Activated B cell treated with CpG ODN at 0.5 μM for 24 hours (primary cell): ENCODE measurements around the gene SAMD13. TPM values are rescaled to one million over a fixed set of nuclear protein-coding genes. Genes with fewer than 3 reads are reported as not detected.

ENCODE experiments used
- ATAC-seq: fragments of 200-7000 bp; cut with Tn5 transposase; one replicate; pipeline ENCODE4 v1.10.0; 2021; ENCODE audit warnings: low read depth, mild to moderate bottlenecking, moderate library complexity
- CTCF ChIA-PET: fragments of 350-600 bp; sonication (Branson Sonifier 250); formaldehyde crosslinking; loops from one replicate; lab custom pipeline; 2021; ENCODE audit warnings: antibody characterized with exemption; lab: Charles Lee
- POLR2A ChIA-PET: fragments of 350-600 bp; sonication (Branson Sonifier 250); formaldehyde crosslinking; loops from one replicate; lab custom pipeline; 2021; ENCODE audit warnings: antibody characterized with exemption; lab: Charles Lee
- DNase-seq: peaks from one replicate; pipeline ENCODE4 v3.0.0; 2022
- H3K27ac Mint-ChIP-seq: one replicate; pipeline ENCODE4 v1.8.0; 2020; ENCODE audit warnings: mixed read lengths
- H3K27me3 Mint-ChIP-seq: one replicate; pipeline ENCODE4 v1.8.0; 2021; ENCODE audit warnings: mixed read lengths
- H3K36me3 Mint-ChIP-seq: one replicate; pipeline ENCODE4 v1.8.0; 2021; ENCODE audit warnings: low read depth, mixed read lengths
- H3K4me1 Mint-ChIP-seq: one replicate; pipeline ENCODE4 v1.8.0; 2021; ENCODE audit warnings: mixed read lengths
- H3K4me3 Mint-ChIP-seq: one replicate; pipeline ENCODE4 v1.8.0; 2020; ENCODE audit warnings: mild to moderate bottlenecking, mixed read lengths
- H3K9me3 Mint-ChIP-seq: one replicate; pipeline ENCODE4 v1.8.0; 2020; ENCODE audit warnings: mixed read lengths
- intact Hi-C: fragments of 100-400 bp; cut with micrococcal nuclease; formaldehyde crosslinking; loops from one replicate; pipeline ENCODE4 v1.15.1; 2024
- total RNA-seq: library from RNA; stranded (reverse); gene quantifications from 2 replicates; pipeline ENCODE4 v1.2.3, GENCODE V29; 2022
- TF ChIP-seq, protein P1 (sequence below): fragments of 200-600 bp; IDR thresholded peaks from one replicate; pipeline ENCODE4 v1.8.0; 2022; ENCODE audit warnings: antibody characterized with exemption, mild to moderate bottlenecking

The SAMD13 gene
- total RNA-seq, 1 donor from 2014 or later = 0.18 TPM

DNA sequence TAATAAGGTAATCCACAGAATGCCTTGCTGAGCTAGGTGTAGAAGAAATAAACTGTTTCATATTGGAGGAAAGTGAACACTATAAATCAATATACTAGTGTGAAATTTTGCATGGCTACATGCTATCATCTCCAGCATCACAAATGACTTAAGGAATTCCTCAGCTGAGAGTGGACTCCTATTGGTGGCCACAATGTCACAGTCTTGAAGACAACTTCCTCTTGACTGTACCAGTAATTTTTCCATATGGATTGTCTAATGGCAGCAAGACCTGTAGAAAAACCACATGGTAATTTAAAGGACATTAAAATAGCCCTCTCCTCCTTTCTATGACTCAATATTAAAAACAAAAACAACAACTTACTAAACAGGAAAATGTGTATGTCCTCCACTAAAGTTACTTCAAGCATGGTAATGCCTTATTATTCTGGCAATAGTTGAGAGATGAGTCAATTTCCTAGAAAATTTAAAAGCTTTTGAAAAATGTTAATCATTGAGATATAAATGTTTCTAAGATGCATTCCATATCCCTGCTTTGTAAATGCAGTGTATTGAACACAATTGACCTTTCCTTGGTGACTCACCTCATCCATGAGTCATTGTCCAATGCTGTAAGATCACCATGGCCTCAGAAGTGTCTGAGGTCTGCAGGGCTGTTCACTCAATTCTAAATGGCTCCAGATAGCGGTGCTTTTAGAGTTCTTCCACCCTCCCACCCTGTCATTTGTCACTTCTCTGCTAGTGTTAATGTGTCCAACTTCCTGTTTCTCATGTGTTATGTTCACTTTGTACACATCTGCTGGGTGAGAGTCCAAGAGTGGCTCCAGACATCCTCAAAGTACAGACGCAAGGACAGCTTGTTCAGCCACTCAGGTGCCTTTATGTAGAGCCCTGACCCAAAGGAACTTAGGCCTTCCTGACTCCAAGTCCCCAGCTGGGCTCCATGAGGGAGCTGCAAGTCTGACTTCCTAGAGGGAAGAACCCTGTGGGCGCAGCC is 64.0 kb downstream of the SAMD13 start:
- no peaks in the 10 kb centered on the region for H3K9me3 Mint-ChIP-seq
- CTCF ChIA-PET = no interaction called here
- POLR2A ChIA-PET = no interaction called here
- TF ChIP-seq, protein P1, sequence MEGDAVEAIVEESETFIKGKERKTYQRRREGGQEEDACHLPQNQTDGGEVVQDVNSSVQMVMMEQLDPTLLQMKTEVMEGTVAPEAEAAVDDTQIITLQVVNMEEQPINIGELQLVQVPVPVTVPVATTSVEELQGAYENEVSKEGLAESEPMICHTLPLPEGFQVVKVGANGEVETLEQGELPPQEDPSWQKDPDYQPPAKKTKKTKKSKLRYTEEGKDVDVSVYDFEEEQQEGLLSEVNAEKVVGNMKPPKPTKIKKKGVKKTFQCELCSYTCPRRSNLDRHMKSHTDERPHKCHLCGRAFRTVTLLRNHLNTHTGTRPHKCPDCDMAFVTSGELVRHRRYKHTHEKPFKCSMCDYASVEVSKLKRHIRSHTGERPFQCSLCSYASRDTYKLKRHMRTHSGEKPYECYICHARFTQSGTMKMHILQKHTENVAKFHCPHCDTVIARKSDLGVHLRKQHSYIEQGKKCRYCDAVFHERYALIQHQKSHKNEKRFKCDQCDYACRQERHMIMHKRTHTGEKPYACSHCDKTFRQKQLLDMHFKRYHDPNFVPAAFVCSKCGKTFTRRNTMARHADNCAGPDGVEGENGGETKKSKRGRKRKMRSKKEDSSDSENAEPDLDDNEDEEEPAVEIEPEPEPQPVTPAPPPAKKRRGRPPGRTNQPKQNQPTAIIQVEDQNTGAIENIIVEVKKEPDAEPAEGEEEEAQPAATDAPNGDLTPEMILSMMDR = no peak
- H3K4me1 Mint-ChIP-seq = no peaks in the 10 kb centered on the region
- H3K27me3 Mint-ChIP-seq = no peaks in the 10 kb centered on the region
- intact Hi-C loops = no loop called here
- H3K36me3 Mint-ChIP-seq = no peaks in the 10 kb centered on the region
- ATAC-seq (peak; percentile 49), DNase-seq (no peak)
- H3K4me3 Mint-ChIP-seq = no peak overlapping the region
- H3K27ac Mint-ChIP-seq = no peak overlapping the region

DNA sequence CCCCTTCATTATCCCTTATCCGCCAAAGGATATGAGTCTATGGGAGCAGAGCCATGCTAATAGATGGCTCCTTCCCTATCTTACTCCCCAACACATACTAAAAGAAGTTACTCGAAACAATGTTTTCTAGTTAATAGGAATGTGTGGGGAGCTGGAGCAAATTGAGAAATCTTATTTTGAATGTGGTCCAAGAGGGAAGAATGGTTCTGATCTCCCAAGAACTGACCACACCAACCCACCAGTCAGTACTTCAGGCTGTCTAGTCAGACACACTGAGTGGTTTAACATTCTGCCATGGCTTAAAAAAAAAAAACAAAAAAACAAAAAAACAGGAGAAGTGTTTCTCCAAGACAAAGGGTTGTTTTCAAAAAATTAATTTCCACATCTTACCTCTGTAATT is 65.3 kb downstream of the SAMD13 start:
- ATAC-seq (no peak), DNase-seq (no peak)
- H3K4me1 Mint-ChIP-seq = no peaks in the 10 kb centered on the region
- H3K27me3 Mint-ChIP-seq = no peaks in the 10 kb centered on the region
- H3K27ac Mint-ChIP-seq = no peak overlapping the region
- ChIA-PET POLR2A (no interaction called here), CTCF (no interaction called here)
- TF ChIP-seq, protein P1 = no peak
- H3K4me3 Mint-ChIP-seq = no peak overlapping the region
- no peaks in the 10 kb centered on the region for H3K9me3 Mint-ChIP-seq
- intact Hi-C loops = no loop called here
- H3K36me3 Mint-ChIP-seq = no peaks in the 10 kb centered on the region

GRCh38 chr1:84367219-84367618 is 65.7 kb downstream of the SAMD13 start:
- POLR2A ChIA-PET = no interaction called here
- intact Hi-C loops = no loop called here
- no peaks in the 10 kb centered on the region for H3K36me3 Mint-ChIP-seq
- DNase-seq (no peak), ATAC-seq (no peak)
- TF ChIP-seq, protein P1 = no peak
- no peaks in the 10 kb centered on the region for H3K27me3 Mint-ChIP-seq
- H3K4me1 Mint-ChIP-seq = no peaks in the 10 kb centered on the region
- no peak overlapping the region for H3K27ac Mint-ChIP-seq
- H3K4me3 Mint-ChIP-seq = no peak overlapping the region
- CTCF ChIA-PET = no interaction called here
- H3K9me3 Mint-ChIP-seq = no peaks in the 10 kb centered on the region

DNA sequence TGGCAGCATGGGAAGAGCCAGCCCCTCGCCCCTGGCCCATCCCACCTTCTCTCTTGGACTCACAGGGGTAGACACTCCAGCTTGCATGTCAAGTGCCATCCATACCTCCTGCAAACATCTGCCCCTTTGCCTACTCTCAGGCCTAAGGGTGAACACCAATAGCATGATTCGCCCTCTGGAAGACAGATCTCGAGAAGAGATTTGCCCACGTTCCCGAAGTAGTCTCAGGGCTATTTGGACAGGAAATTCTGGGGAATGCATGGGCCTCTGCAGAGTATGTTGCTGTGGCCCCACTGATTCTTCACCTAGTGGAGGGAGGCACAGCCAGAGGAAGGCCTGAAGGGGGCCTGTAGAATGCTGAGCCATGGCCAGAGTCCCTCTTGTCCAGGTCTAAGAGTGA is 66.9 kb downstream of the SAMD13 start:
- TF ChIP-seq, protein P1 = no peak
- Mint-ChIP-seq H3K27me3 (no peaks in the 10 kb centered on the region), H3K9me3 (no peaks in the 10 kb centered on the region), H3K36me3 (no peaks in the 10 kb centered on the region), H3K27ac (no peak overlapping the region), H3K4me3 (no peak overlapping the region), H3K4me1 (no peaks in the 10 kb centered on the region)
- intact Hi-C loops = no loop called here
- ChIA-PET CTCF (no interaction called here), POLR2A (no interaction called here)
- ATAC-seq = no peak
- no peak for DNase-seq

- TF ChIP-seq, protein P1 = no peak
- Mint-ChIP-seq H3K36me3 (no peaks in the 10 kb centered on the region), H3K4me3 (no peak overlapping the region), H3K9me3 (no peaks in the 10 kb centered on the region), H3K27me3 (peaks cover 3% of the 10 kb centered on the region), H3K4me1 (no peaks in the 10 kb centered on the region), H3K27ac (no peak overlapping the region)
- ATAC-seq (no peak), DNase-seq (no peak)
- intact Hi-C loops = no loop called here
- CTCF ChIA-PET = no interaction called here
- POLR2A ChIA-PET = no interaction called here
Observed at GRCh38 chr1:84370266-84370665, 68.8 kb downstream of the SAMD13 start.
